HG02970 (cell line): ENCODE results near the gene RAPGEF6.
A peak's percentile ranks its signal among the peaks of the same experiment; 100 is the strongest.
"Not testable (repeated sequence)": the region's sequence is repeated elsewhere in the genome, so short reads cannot be mapped to it uniquely, and the experiment has no call there.

Source experiments
- ATAC-seq: cut with Tn5 transposase; IDR thresholded peaks from one replicate; pipeline ENCODE4 v1.9.1; 2021; ENCODE audit warnings: mild to moderate bottlenecking, moderate library complexity, moderate number of reproducible peaks; ENCODE audit not compliant: unreplicated experiment, low FRiP score

Gene RAPGEF6

DNA sequence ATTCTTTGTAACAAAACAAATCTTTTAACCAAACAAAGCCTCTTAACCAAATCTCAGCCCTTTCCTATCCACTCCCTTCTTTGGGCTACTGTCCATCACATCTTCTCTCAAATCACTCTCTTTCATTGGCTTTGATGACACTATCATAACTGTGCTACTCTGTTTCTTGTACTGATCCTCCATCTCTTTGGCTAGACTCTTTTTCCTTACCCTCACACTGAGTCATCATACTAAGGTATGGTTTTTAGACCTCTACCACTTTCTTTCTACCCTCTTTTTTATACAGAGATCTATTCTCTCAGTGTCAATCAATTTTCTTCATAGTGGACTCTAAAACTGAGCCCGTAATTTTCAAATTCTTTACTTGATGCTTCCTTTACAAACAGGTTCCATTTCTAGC lies 174.9 kb downstream of the RAPGEF6 start:
- ATAC-seq = no peak

DNA sequence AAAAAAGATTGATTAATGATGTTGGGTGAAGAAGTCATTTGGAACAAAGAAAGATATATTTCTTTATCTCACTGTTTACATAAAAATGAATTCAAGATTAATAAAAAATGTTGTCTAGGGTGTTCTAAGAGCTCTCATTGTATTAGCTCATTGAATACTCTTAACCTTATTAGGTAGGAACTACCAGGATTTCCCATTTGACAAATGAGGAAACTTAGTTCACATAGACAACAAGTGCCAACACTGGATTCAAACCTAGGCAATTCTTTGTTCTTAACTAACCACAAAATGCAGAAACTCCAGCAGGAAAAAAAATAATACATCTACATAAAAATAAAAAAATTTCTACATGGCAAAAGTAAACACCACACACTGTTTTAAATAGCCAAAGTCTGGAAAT lies 175.8 kb downstream of the RAPGEF6 start:
- no peak for ATAC-seq

DNA sequence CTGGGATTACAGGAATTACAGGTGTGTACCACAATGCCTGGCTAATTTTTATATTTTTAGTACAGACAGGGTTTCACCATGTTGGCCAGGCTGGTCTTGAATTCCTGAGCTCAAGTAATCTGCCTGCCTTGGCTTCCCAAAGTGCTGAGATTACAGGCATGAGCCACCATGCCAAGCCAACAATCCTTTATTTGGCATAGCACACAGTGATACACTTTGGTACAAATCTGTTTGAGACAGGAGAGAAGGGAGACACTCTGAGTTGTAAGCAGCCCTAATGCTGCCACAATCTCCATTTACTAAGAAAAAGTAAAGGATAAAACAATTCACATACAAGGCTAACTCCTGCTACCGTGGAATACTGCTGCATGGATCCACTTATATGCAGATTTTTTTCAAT lies 177.8 kb downstream of the RAPGEF6 start:
- no peak for ATAC-seq

DNA sequence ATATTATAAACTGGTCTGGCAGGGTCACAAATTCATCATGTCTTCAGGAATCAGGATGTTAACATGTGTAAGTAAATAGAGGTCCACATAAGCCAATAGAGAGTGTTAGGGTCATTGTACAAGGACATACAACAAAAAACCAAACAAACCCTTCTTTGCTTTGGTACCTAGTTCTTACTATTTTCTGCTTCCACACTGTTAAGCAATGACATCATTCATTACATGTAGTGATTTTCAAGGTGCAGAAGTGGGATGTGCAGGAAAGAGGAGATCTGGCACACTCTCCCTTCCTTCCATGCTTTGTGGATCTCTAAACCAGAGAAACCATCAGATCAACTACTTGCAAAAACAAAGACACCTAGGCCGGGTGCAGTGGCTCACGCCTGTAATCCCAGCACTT lies 184.1 kb downstream of the RAPGEF6 start:
- ATAC-seq = no peak

DNA sequence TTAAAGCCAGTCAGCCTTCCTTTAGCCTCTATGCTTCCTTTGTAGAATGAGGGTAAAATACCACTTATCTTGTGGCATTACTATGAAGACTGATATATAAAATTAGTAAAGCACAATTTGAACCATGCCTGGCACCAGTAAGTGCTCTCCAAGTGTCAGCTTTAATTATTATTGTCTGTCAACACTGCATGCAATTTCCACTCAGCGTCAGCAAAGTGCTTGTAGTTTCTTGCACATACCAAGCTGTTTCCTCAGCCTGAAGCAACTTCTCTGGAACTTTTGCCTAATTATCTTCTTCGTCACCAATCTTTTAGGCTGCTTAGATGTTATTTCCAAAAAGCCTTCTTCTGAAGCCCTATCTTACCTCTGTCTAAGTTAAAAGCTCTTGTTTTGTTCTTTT lies 193.8 kb downstream of the RAPGEF6 start:
- no peak for ATAC-seq

DNA sequence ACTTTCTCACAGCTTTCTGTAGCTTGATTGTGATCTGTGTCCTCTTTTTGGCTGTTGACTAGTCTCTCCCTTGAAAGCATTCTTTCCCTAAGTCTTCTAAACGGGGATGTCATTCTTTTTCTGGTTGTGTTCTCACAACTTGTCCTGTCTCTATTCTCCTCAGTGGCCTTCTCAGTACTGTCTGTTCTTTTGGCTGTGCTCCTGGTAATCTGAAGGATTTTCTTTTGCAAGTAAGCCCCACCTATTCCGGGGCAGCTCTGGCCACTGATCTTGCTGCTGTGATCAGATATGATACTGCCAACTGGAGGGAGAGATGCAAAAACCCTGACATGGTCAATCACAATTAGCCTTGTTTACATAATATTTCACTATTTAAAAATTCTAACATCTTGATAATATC lies 198.9 kb downstream of the RAPGEF6 start:
- ATAC-seq = no peak

DNA sequence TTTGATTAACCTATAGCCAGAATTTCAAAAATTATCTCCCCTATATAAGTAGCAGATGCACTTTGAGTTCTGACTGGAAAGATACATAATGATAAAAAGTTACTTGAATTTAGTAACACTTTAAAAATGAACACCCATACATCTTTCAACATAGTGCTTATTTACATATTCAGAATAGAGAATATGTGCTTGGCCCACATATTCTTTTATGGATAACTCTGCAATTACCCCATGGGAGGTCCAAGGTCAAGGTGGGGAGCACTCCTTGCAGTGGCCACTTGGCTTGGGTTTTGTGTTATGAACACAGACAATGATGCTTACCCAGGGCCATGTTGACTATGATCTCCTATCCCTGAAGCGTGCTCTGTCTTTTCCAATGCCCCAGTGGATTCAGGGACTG lies 201.9 kb downstream of the RAPGEF6 start:
- no peak for ATAC-seq

DNA sequence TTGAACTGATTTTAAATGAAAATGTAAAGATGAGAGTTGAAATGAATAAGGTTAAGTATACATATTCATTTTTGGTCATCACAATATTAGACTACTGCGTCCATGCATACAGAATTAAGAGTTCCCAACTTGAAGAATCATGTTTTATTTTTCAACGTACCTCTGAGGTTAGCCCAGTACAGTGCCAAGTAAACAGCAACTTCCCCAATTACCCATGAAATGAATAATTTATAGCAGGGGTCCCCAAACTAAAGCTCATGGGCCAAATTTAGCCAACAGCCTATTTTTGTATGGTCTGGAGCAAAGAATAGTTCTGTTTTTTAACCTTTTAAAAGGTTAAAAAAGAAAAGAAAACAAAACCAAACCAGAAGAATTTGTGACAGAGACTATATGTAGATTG lies 203.2 kb downstream of the RAPGEF6 start:
- no peak for ATAC-seq

DNA sequence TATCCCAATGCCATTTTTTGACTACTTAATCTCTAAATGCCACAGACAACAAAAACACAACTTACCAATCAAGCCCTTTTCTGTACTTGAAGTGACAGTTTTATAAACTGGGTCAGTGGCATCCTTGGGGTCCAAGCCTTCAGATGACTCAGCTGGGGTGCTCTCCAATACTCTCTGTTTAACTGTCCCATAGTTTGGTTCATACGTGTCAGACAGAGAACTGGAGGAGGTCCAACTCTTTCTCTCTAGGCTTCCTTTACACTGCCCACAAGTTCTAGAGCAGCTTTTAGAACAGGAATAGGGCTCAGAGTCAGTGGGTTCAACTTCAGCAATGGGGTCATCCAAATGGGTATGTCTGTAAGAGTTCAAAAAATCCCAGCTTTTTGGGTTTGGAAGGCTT lies 204.2 kb downstream of the RAPGEF6 start:
- no peak for ATAC-seq

DNA sequence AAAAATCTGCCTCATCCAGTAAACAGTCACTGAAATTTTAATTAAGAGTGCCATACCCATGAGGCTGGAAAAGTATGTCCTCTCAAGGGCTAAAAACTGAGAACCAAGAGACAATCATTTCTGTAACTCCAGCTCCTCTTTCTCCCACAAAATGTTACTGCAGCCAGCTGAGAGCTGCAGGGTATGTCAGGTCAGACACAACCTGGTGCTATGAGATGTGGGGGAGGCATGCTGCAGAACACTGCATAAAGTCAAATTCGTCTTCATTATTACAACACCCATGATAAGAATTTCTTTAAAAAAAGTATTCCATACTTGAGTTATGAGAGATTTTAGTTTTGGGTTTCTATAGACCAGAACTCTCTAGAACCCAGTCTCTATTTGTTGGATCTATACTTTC lies 209.0 kb downstream of the RAPGEF6 start:
- ATAC-seq = no peak

DNA sequence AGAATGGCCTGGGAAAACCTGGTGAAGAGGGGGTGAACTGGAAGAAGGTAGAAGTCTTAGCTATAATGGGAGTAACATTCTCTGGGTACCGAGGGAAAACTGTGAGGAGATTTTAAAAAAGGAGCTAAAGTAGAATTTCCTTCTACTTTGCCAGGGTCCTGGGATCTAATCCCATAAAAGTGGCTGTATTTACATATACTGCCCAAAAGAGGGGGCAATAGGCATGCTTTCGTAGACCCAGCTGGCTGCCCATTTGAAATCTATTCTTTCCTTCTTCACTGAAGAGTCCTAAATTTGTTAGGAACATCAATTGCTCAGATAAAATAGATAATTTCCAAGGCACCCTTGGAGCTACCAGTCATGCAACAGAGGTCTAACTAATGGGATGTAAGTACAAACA lies 212.0 kb downstream of the RAPGEF6 start:
- ATAC-seq = no peak

DNA sequence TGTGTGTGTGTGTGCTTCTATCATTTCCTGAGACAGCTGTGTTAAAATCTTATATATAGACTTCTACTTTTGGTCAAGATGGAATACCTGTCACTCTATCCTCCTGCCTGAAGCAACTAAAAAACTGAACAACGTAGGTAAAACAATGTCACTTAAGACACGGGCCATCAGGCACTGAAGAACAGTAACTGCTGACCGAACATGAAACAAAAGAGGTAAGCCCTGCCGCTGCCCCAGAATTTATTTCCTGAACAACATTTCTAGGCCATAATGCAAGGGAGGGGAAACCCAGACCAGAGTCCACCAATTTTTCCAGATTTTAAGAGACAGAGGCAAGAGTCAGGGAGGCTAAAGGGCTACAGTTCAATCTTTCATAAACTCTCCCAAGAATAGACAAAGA lies 215.2 kb downstream of the RAPGEF6 start:
- ATAC-seq = no peak

DNA sequence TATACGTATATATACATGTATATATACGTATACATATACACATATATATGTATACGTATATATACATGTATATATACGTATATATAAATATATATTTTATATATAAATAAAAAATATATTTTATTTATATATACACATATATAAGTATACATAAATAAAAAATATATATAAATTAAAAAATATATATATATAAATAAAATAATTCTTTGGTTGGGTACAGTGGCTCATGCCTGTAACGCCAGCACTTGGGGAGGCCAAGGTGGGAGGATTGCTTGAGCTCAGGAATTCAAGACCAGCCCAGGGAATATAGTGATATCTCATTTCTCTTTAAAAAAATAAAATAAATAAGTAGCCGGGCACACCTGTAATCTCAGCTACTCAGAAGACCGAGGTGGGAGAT lies 216.2 kb downstream of the RAPGEF6 start:
- ATAC-seq = no peak

DNA sequence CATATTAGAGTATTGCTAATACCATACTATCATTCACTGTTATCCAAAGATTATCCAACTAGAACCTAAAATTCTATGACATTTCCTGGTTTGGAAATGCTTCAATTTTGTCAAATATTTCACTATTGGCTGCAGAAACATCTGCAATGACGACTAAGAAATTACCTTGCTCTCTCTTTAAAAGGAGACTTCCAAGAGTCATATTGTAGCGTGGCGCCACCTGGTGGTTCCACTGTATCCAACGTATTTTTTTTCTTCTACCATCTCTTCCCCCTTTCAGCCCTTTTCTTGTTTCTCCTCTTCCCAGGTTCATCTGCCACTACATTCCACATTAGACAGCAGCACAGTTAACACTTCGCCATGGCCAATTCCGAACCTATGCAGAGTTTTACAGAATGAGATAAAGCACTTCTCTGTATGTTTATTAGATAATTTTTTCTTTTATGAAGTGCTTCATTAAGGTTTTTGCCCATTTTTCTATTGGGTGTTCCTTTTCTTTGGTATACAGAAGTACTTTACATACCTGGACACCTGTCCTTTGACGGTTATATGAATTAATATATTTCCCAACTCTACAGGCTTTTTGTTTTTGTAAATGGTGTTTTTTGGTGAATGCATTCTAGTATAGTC lies 217.7 kb downstream of the RAPGEF6 start:
- ATAC-seq = no peak

DNA sequence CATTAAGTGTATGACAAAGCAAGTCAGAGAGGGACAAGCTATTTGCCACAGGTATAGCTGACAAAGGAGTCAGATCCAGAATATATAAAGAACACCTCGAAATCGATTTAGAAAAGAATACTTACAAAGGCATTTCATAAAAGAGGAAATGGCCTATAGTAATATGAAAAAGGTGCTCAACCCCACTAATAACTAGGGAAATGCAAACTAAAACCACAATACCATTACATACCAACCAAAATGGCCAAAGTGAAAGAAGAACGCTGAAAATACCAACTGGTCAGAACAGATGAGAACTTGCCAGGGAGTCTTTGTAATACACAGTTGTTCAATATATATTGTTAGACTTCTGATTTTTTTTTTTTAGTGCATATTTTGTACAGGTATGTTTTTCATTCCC lies 218.3 kb downstream of the RAPGEF6 start:
- ATAC-seq = peak; percentile 68

DNA sequence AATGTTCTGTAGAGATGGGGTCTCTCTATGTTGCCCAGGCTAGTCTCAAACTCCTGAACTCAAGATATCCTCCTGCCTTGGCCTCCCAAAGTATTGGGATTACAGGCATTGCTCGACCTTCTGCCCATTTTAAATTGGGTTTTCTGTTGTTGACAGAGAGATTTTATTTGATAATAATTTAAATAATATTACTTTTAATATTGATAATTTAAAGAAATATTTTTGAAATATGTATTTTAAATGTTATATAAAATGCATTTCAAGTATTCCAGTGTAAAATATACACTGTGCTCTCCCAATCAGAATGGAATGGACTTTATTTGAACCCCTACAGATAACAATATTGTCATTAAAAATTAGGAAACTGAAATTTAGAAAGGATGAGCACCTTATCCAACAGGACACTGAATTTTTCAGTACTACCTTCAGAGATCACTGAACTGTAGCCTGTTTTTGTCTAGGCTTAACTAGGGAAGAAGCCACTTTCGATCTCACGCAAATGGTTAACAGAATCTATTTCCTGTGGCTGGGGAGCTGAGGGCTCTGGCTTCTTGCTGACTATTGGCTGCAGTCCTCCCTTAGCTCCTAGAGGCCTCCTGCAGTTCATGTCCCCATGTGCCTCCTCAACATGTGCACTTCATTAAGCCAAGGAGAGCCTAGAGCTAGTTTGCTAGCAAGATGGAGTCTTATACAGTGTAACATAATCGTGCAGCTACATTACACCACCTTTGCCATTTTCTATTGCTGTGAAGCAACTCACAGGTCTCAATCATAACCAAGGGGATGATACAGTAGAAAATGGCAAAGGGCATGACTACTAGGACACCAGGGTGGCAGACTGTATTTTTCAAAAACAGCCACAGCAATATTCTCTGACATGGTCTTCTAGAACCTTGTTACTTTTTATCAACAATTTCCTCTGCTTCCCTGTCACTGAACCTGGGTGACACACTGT lies 221.1 kb downstream of the RAPGEF6 start:
- ATAC-seq = peak; percentile 56

DNA sequence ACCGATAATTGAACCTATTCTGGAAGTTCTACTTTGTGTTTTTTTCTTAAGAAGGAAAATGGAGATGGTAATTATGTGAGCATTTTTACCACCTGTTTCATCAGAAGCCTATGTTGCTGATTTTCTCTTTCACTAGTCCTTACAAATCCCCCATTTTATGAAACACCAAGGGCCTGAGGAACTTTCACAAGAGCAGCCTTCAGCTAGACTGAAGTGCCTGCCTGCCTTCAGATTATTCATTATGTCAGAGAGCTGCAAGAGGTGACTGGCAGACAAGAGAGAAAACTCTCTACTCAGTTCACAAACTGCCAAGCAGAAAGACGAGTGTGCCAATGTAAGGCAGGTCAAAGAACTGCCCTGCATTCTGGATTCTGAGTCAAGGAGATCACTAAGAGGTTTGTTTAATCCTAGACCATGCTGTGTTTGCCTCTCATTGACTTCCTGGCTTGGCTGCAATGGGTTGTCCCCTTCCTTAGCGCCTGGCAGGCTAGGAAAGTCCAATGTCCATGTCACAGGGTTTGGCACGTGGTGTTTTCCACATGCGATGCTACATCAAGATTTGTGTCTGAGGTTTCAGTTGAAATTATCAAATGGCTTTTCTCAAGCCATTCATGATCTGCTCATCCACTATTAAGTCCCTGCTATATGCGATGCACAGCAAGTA lies 227.9 kb downstream of the RAPGEF6 start:
- no peak for ATAC-seq

DNA sequence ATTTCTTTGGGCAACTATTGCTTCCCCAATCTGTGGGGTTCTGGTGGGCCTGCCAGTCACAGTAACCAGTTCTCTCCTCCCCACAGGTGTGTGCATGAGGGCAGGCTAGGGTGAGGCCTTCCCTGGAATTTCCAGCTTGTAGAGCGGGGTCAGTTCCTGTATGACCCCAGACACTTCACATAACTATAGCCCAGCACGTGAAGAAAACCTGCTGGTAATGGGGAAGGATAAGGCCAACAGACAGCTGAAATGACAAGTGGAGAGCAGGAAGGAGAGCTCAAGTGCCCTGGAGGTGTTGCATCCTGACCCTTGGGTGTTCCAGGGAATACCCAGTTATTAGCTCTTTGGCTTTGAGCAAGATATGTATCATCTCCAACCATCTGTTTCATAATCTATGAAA lies 229.0 kb downstream of the RAPGEF6 start:
- ATAC-seq = no peak

DNA sequence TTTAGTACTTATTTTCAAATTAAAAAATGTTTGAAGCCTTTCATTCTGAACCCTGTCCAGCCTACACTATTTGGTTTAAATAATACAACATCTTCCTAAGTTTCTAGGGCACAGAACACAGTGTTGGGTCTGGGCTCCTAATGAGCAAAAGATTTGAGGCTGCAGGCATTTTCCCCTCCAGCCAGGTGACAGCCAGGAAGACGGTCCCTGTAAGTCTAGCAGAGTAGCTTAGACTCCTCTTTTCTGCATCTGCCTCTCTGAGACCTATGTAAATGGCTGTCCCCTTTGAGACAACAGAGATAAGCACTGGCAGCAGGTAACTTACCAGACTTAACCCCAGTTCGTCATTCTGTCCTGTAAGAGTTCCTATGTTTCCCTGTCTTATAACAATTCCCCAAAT lies 229.4 kb downstream of the RAPGEF6 start:
- ATAC-seq = no peak

DNA sequence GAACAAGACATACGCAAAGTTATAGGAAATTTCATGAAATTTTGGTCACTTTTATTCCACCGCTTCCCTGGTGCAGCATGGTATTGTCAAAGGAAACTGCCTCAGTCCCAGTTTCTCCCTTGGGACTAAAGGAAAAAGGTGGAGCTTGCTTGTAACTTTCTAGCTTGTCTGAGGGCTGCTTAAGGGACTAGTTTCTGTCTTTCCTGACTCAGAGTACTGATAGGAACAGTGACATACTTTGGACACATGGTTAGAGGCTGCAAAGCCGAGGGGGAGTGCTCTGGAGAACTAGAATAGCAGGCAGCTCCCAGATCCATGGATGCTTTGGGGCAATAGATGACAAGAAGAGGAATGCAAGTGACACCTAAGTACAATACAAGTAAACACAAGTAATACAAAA lies 234.4 kb downstream of the RAPGEF6 start:
- ATAC-seq = no peak

DNA sequence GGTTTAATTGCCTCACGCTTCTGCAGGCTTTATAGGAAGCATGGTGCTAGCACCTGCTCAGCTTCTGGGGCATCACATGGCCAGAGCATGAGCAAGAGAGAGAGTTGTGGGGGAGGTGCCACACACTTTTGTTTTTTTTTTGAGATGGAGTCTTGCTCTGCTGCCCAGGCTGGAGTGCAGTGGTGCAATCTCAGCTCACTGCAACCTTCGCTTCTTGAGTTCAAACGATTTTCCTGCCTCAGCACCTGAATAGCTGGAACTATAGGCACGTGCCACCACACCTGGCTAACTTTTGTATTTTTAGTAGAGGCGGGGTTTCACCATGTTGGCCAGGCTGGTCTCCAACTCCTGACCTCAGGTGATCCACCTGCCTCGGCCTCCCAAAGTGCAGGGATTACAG lies 236.0 kb downstream of the RAPGEF6 start:
- not testable (repeated sequence) for ATAC-seq
